ELF-1 (cell line): ENCODE measurements around the gene ZMAT3.

Experiments used
- DNase-seq: peaks from one replicate; pipeline ENCODE4 v3.0.0-alpha.2; 2016; ENCODE audit warnings: low read depth, low spot score

Gene ZMAT3

GRCh38 chr3:179021119-179021903 lies 50.3 kb downstream of the ZMAT3 start:
- DNase-seq: no peak

- no peak for DNase-seq
Observed at GRCh38 chr3:179020112-179020511, 51.5 kb downstream of the ZMAT3 start.

- DNase-seq: no peak
Observed at GRCh38 chr3:179018808-179019207, 52.8 kb downstream of the ZMAT3 start.

- no peak for DNase-seq
Observed at GRCh38 chr3:179016979-179017670, 54.5 kb downstream of the ZMAT3 start.

- DNase-seq: peak; percentile 59
Observed at GRCh38 chr3:179015551-179016020, 56.0 kb downstream of the ZMAT3 start.

- DNase-seq: no peak
Observed at GRCh38 chr3:179005706-179006105, 65.9 kb downstream of the ZMAT3 start.

- DNase-seq: no peak
Observed at GRCh38 chr3:179005213-179005612, 66.4 kb downstream of the ZMAT3 start.

- no peak for DNase-seq
Observed at GRCh38 chr3:179000659-179001058, 71.0 kb downstream of the ZMAT3 start.

- DNase-seq: no peak
Observed at GRCh38 chr3:179000144-179000543, 71.5 kb downstream of the ZMAT3 start.

- no peak for DNase-seq
Observed at GRCh38 chr3:178996399-178996798, 75.2 kb downstream of the ZMAT3 start.

- DNase-seq: no peak
Observed at GRCh38 chr3:178990293-178990692, 81.3 kb downstream of the ZMAT3 start.

- DNase-seq: no peak
Observed at GRCh38 chr3:178989821-178990220, 81.8 kb downstream of the ZMAT3 start.

- DNase-seq: no peak
Observed at GRCh38 chr3:178987745-178988144, 83.9 kb downstream of the ZMAT3 start.

- no peak for DNase-seq
Observed at GRCh38 chr3:178986456-178986855, 85.2 kb downstream of the ZMAT3 start.

- no peak for DNase-seq
Observed at GRCh38 chr3:178982137-178982536, 89.5 kb downstream of the ZMAT3 start.

GRCh38 chr3:178975320-178975719 lies 96.3 kb downstream of the ZMAT3 start:
- no peak for DNase-seq

GRCh38 chr3:178971614-178972013 lies 100.0 kb downstream of the ZMAT3 start:
- no peak for DNase-seq

- DNase-seq: no peak
Observed at GRCh38 chr3:178969004-178969700, 102.5 kb downstream of the ZMAT3 start.
